ENCODE results near the gene HDDC3.

DNA sequence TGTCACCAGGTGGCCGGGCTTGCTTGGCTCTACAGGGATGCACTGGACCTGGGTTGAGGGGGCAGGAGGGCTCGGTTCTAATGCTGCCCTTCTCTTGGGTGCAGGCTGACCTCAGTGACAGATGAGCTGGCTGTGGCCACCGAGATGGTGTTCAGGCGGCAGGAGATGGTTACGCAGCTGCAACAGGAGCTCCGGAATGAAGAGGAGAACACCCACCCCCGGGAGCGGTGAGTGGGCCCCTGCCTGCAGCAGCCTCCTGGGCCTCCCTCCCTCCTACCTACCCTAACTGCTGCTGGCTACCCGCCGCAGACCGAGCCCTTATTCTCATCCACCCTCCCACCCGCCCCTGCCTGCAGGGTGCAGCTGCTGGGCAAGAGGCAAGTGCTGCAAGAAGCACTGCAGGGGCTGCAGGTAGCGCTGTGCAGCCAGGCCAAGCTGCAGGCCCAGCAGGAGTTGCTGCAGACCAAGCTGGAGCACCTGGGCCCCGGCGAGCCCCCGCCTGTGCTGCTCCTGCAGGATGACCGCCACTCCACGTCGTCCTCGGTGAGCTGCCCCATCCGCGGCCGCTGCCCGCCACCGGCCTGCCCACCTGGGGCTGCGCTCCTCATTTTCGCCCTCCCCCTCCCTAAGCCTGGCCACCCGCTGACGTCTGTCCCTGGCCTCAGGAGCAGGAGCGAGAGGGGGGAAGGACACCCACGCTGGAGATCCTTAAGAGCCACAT is 42.5 kb downstream of the HDDC3 start:
- TF ChIP-seq, protein P1, sequence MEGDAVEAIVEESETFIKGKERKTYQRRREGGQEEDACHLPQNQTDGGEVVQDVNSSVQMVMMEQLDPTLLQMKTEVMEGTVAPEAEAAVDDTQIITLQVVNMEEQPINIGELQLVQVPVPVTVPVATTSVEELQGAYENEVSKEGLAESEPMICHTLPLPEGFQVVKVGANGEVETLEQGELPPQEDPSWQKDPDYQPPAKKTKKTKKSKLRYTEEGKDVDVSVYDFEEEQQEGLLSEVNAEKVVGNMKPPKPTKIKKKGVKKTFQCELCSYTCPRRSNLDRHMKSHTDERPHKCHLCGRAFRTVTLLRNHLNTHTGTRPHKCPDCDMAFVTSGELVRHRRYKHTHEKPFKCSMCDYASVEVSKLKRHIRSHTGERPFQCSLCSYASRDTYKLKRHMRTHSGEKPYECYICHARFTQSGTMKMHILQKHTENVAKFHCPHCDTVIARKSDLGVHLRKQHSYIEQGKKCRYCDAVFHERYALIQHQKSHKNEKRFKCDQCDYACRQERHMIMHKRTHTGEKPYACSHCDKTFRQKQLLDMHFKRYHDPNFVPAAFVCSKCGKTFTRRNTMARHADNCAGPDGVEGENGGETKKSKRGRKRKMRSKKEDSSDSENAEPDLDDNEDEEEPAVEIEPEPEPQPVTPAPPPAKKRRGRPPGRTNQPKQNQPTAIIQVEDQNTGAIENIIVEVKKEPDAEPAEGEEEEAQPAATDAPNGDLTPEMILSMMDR (IDR thresholded peaks at IDR 0.05), result no peak
- TF ChIP-seq POLR2A (IDR thresholded peaks at IDR 0.05; ENCODE audit: low read depth), result no peak

Data from esophagus muscularis mucosa (tissue), 3 donors.